Peyer's patch (tissue), 4 donors: ENCODE results near the gene RSPH1.

Experiments used
- POLR2A ChIP-seq, 2 donors: fragments of 450-650 bp; IDR thresholded peaks; one replicate each; pipeline ENCODE4 v1.5.1; 2017; ENCODE audit warnings: antibody characterized with exemption in 2 of 2, mild to moderate bottlenecking in 2 of 2, moderate library complexity in 2 of 2
- TF ChIP-seq, protein P1 (sequence below), 6 experiments: fragments of 450-650 bp in 4 of 6; fragments of 200-600 bp in 2 of 6; sonication (generic) in 1 of 6; IDR thresholded peaks; one replicate each; pipeline ENCODE4 v1.5.1; 2017 to 2019; ENCODE audit warnings: antibody characterized with exemption in 6 of 6, mild to moderate bottlenecking in 3 of 6, moderate library complexity in 1 of 6

DNA sequence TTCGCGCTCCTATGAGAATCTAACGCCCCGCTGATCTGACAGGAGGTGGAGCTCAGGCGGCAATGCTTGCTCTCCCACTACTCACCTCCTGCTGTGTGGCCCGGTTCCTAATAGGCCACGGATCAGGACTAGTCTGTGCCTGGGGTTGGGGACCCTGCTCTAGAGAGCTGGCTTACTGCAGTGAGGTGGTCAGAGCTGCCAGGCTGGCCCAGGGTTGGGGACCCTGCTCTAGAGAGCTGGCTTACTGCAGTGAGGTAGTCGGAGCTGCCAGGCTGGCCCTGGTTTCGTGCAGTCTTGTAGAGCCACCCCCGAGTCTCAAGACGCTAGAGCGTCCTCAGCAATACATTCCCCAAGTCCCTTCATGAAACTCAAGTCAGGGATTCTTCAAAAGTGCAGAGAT is 45.1 kb upstream of the RSPH1 start:
- TF ChIP-seq, protein P1, sequence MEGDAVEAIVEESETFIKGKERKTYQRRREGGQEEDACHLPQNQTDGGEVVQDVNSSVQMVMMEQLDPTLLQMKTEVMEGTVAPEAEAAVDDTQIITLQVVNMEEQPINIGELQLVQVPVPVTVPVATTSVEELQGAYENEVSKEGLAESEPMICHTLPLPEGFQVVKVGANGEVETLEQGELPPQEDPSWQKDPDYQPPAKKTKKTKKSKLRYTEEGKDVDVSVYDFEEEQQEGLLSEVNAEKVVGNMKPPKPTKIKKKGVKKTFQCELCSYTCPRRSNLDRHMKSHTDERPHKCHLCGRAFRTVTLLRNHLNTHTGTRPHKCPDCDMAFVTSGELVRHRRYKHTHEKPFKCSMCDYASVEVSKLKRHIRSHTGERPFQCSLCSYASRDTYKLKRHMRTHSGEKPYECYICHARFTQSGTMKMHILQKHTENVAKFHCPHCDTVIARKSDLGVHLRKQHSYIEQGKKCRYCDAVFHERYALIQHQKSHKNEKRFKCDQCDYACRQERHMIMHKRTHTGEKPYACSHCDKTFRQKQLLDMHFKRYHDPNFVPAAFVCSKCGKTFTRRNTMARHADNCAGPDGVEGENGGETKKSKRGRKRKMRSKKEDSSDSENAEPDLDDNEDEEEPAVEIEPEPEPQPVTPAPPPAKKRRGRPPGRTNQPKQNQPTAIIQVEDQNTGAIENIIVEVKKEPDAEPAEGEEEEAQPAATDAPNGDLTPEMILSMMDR (IDR thresholded peaks at IDR 0.05): no peak
- TF ChIP-seq POLR2A (IDR thresholded peaks at IDR 0.05): no peak
